Liver (tissue), 9 donors: ENCODE measurements around the gene CPNE9. TPM values are rescaled to one million over a fixed set of nuclear protein-coding genes. Genes with fewer than 3 reads are reported as not detected.

Source experiments
- DNase-seq: peaks from one replicate; pipeline ENCODE4 v3.0.0-alpha.2; 2017; ENCODE audit warnings: low spot score
- H3K27ac ChIP-seq, 2 donors: one replicate each; pipeline ENCODE4 v1.7.0; 2013; ENCODE audit warnings: inconsistent platforms in 2 of 2, low read length in 2 of 2, control low read depth in 1 of 2, low read depth in 1 of 2, mild to moderate bottlenecking in 1 of 2
- H3K27me3 ChIP-seq, 4 donors: one replicate each; pipeline versions ENCODE4 v1.6.1 to v1.7.0; 2013; ENCODE audit warnings: low read length in 3 of 4, inconsistent platforms in 1 of 4, mild to moderate bottlenecking in 1 of 4, moderate library complexity in 1 of 4; ENCODE audit not compliant: control insufficient read depth in 4 of 4, insufficient read depth in 4 of 4
- H3K36me3 ChIP-seq, 4 donors: one replicate each; pipeline versions ENCODE4 v1.6.1 to v1.7.0; 2013; ENCODE audit warnings: low read length in 3 of 4, mild to moderate bottlenecking in 3 of 4, low read depth in 1 of 4, moderate library complexity in 1 of 4; ENCODE audit not compliant: control insufficient read depth in 4 of 4, insufficient read depth in 3 of 4
- H3K4me1 ChIP-seq, 4 donors: one replicate each; pipeline versions ENCODE4 v1.6.1 to v1.7.0; 2013; ENCODE audit warnings: low read length in 3 of 4, mild to moderate bottlenecking in 3 of 4, moderate library complexity in 1 of 4; ENCODE audit not compliant: control insufficient read depth in 4 of 4, insufficient read depth in 4 of 4
- H3K4me3 ChIP-seq, 3 donors: one replicate each; pipeline versions ENCODE4 v1.6.1 to v1.7.0; 2013; ENCODE audit warnings: low read length in 3 of 3, control low read depth in 1 of 3, low read depth in 1 of 3, mild to moderate bottlenecking in 1 of 3
- H3K9ac ChIP-seq, 2 donors: one replicate each; pipeline ENCODE4 v1.7.0; 2013; ENCODE audit warnings: low read length in 2 of 2, mild to moderate bottlenecking in 2 of 2, moderate library complexity in 2 of 2, control low read depth in 1 of 2, low read depth in 1 of 2
- H3K9me3 ChIP-seq, 4 donors: one replicate each; pipeline versions ENCODE4 v1.6.1 to v1.7.0; 2013; ENCODE audit warnings: low read length in 3 of 4; ENCODE audit not compliant: control insufficient read depth in 4 of 4
- ATF3 ChIP-seq: IDR thresholded peaks from 2 replicates; pipeline ENCODE4 v1.6.1; 2016; ENCODE audit warnings: antibody characterized with exemption
- CTCF ChIP-seq: fragments of 150-350 bp; IDR thresholded peaks from 2 replicates; pipeline ENCODE4 v1.5.1; 2017; ENCODE audit warnings: improper control_type of control experiment, low read depth, low read length; ENCODE audit not compliant: missing input control
- EGR1 ChIP-seq, 2 donors: IDR thresholded peaks; 2 replicates each; pipeline ENCODE4 v1.6.1; 2016 to 2018; ENCODE audit warnings: antibody characterized with exemption in 2 of 2, low read depth in 2 of 2
- FOXA1 ChIP-seq: IDR thresholded peaks from 2 replicates; pipeline ENCODE4 v1.6.1; 2016; ENCODE audit warnings: antibody characterized with exemption
- FOXA2 ChIP-seq: IDR thresholded peaks from 2 replicates; pipeline ENCODE4 v1.6.1; 2016; ENCODE audit warnings: antibody characterized with exemption
- GABPA ChIP-seq, 2 donors: IDR thresholded peaks in 1 of 2; conservative IDR thresholded peaks in 1 of 2; 2 replicates each; pipeline ENCODE4 v1.6.1; 2016; ENCODE audit warnings: antibody characterized with exemption in 2 of 2, mild to moderate bottlenecking in 1 of 2, moderate library complexity in 1 of 2
- HNF4A ChIP-seq, 2 donors: conservative IDR thresholded peaks; 2 replicates each; pipeline ENCODE4 v1.6.1; 2016; ENCODE audit warnings: antibody characterized with exemption in 2 of 2, mild to moderate bottlenecking in 2 of 2
- HNF4G ChIP-seq: IDR thresholded peaks from 2 replicates; pipeline ENCODE4 v1.6.1; 2016; ENCODE audit warnings: antibody characterized with exemption
- JUND ChIP-seq, 2 donors: IDR thresholded peaks; 2 replicates each; pipeline ENCODE4 v1.6.1; 2016; ENCODE audit warnings: antibody characterized with exemption in 2 of 2
- MAX ChIP-seq: IDR thresholded peaks from 2 replicates; pipeline ENCODE4 v1.6.1; 2016; ENCODE audit warnings: antibody characterized with exemption
- NR2F2 ChIP-seq: IDR thresholded peaks from 2 replicates; pipeline ENCODE4 v1.6.1; 2016; ENCODE audit warnings: antibody characterized with exemption
- RAD21 ChIP-seq, 2 donors: IDR thresholded peaks; 2 replicates each; pipeline ENCODE4 v1.6.1; 2016; ENCODE audit warnings: antibody characterized with exemption in 2 of 2, mild to moderate bottlenecking in 2 of 2
- REST ChIP-seq: IDR thresholded peaks from 2 replicates; pipeline ENCODE4 v1.6.1; 2016; ENCODE audit warnings: antibody characterized with exemption, mild to moderate bottlenecking
- RXRA ChIP-seq, 2 donors: IDR thresholded peaks; 2 replicates each; pipeline ENCODE4 v1.6.1; 2017 to 2018; ENCODE audit warnings: antibody characterized with exemption in 2 of 2, mild to moderate bottlenecking in 1 of 2
- SP1 ChIP-seq: IDR thresholded peaks from 2 replicates; pipeline ENCODE4 v1.6.1; 2018; ENCODE audit warnings: antibody characterized with exemption, mild to moderate bottlenecking
- TAF1 ChIP-seq: conservative IDR thresholded peaks from 2 replicates; pipeline ENCODE4 v1.6.1; 2016; ENCODE audit warnings: antibody characterized with exemption, mild to moderate bottlenecking
- YY1 ChIP-seq: IDR thresholded peaks from 2 replicates; pipeline ENCODE4 v1.6.1; 2016; ENCODE audit warnings: antibody characterized with exemption, mild to moderate bottlenecking
- ZBTB33 ChIP-seq: IDR thresholded peaks from 2 replicates; pipeline ENCODE4 v1.6.1; 2016; ENCODE audit warnings: antibody characterized with exemption
- WGBS: extraction: QIAGEN DNeasy Blood & Tissue Kit; methylation state at CpG from one replicate; pipeline ENCODE4 v1.1.7; 2013; 5-methylcytosine and 5-hydroxymethylcytosine counted together
- polyA plus RNA-seq, 2 donors: library from polyadenylated mRNA; stranded (reverse) in 1 of 2; unstranded in 1 of 2; fragments of 200-250 nt in 1 of 2; fragments of >200 nt in 1 of 2; fragmentation: Nextera tagmentation in 1 of 2; extraction: Ambion mirVana in 1 of 2; gene quantifications; one replicate each; pipeline versions ENCODE4 v1.2.1 to v1.2.3, GENCODE V29; 2013 to 2015
- total RNA-seq, 2 donors: library from RNA; depleted of rRNA; stranded (reverse); fragments of >200 nt; gene quantifications; one replicate each; pipeline ENCODE4 v1.2.3, GENCODE V29; 2014
- donor health status: healthy.
- donor health status: healthy.
- donor health status: healthy.
- donor health status: healthy.
- donor health status: healthy.

Gene CPNE9
- total and polyA plus RNA-seq, 4 donors = not detected

- Histone ChIP-seq H3K9ac (no peak overlapping the region), H3K4me1 (no peaks in the 10 kb centered on the region), H3K9me3 (no peaks in the 10 kb centered on the region), H3K4me3 (no peak overlapping the region), H3K27ac (no peak overlapping the region), H3K36me3 (no peaks in the 10 kb centered on the region), H3K27me3 (no peaks in the 10 kb centered on the region)
- TF ChIP-seq CTCF = no peak
- TF ChIP-seq RXRA (IDR thresholded peaks at IDR 0.05) = no peak
- TF ChIP-seq GABPA (IDR thresholded peaks at IDR 0.05 in 1 of 2, conservative IDR thresholded peaks at IDR 0.05 in 1 of 2) = no peak
- TF ChIP-seq FOXA1 = no peak
- TF ChIP-seq RAD21 (IDR thresholded peaks at IDR 0.05) = no peak
- TF ChIP-seq HNF4G = no peak
- TF ChIP-seq MAX = no peak
- TF ChIP-seq TAF1 = no peak
- no peak for TF ChIP-seq SP1
- TF ChIP-seq YY1 = no peak
- TF ChIP-seq ATF3 = no peak
- no peak for TF ChIP-seq FOXA2
- no peak for TF ChIP-seq JUND (IDR thresholded peaks at IDR 0.05)
- no peak for TF ChIP-seq HNF4A (conservative IDR thresholded peaks at IDR 0.05)
- no peak for TF ChIP-seq NR2F2
- no peak for TF ChIP-seq ZBTB33
- TF ChIP-seq EGR1 (IDR thresholded peaks at IDR 0.05; ENCODE audit: low read depth in 2 of 2) = no peak
- no peak for TF ChIP-seq REST
- WGBS = 68% methylated on average over 4 of the region's 4 CpGs
- DNase-seq = no peak
Measured at GRCh38 chr3:9718118-9718517, 14.5 kb downstream of the CPNE9 start.
